HG02623 (cell line): ENCODE data around the gene FCSK.
"Not testable (repeated sequence)": the region's sequence is repeated elsewhere in the genome, so short reads cannot be mapped to it uniquely, and the experiment has no call there.

Source experiments
- ATAC-seq: cut with Tn5 transposase; IDR thresholded peaks from one replicate; pipeline ENCODE4 v1.9.1; 2021; ENCODE audit warnings: moderate library complexity; ENCODE audit not compliant: unreplicated experiment

FCSK gene

GRCh38 chr16:70522216-70523075 is 68.1 kb downstream of the FCSK start:
- ATAC-seq, result no peak

- ATAC-seq, result no peak
Observed at GRCh38 chr16:70523076-70523742, 68.8 kb downstream of the FCSK start, which contains the start of gene COG4. Gene COG4, minus strand, starts transcription at chr16:70523554. Its CDS starts 11 bp downstream, at chr16:70523543.

GRCh38 chr16:70523743-70524398 is 69.5 kb downstream of the FCSK start, which contains the start of gene SF3B3:
Gene SF3B3, plus strand, starts transcription at chr16:70523816. Its CDS starts 2,841 bp downstream, at chr16:70526657.
- ATAC-seq, result no peak

- ATAC-seq, result not testable (repeated sequence)
Observed at GRCh38 chr16:70524399-70524825, 70.0 kb downstream of the FCSK start.

- ATAC-seq, result no peak
Observed at GRCh38 chr16:70526403-70526802, 72.0 kb downstream of the FCSK start.

- no peak for ATAC-seq
Observed at GRCh38 chr16:70527315-70527996, 73.1 kb downstream of the FCSK start.

- ATAC-seq, result no peak
Observed at GRCh38 chr16:70529051-70529777, 74.8 kb downstream of the FCSK start.
